Parathyroid adenoma (tissue), 2 donors: ENCODE data around the gene KSR1.
"Not testable (repeated sequence)": the region's sequence is repeated elsewhere in the genome, so short reads cannot be mapped to it uniquely, and the experiment has no call there.

Source experiments
- H2AFZ ChIP-seq: fragments of 300-600 bp; sonication (generic); one replicate; pipeline ENCODE4 v1.7.0; 2017; ENCODE audit warnings: antibody characterized with exemption, mild to moderate bottlenecking
- H3K27ac ChIP-seq: fragments of 300-600 bp; sonication (generic); one replicate; pipeline ENCODE4 v1.7.0; 2017
- H3K27me3 ChIP-seq: fragments of 300-600 bp; sonication (generic); one replicate; pipeline ENCODE4 v1.7.0; 2017; ENCODE audit warnings: low read length; ENCODE audit not compliant: control insufficient read depth, insufficient read depth
- H3K36me3 ChIP-seq: fragments of 300-600 bp; sonication (generic); one replicate; pipeline ENCODE4 v1.7.0; 2017; ENCODE audit warnings: low read length; ENCODE audit not compliant: control insufficient read depth, insufficient read depth
- H3K4me1 ChIP-seq: fragments of 300-600 bp; sonication (generic); one replicate; pipeline ENCODE4 v1.7.0; 2017; ENCODE audit warnings: control low read depth
- H3K4me2 ChIP-seq: fragments of 300-600 bp; sonication (generic); one replicate; pipeline ENCODE4 v1.7.0; 2017; ENCODE audit warnings: low read length
- H3K4me3 ChIP-seq: fragments of 300-600 bp; sonication (generic); one replicate; pipeline ENCODE4 v1.7.0; 2017; ENCODE audit warnings: low read depth, low read length
- H3K79me2 ChIP-seq: fragments of 300-600 bp; sonication (generic); one replicate; pipeline ENCODE4 v1.7.0; 2017; ENCODE audit warnings: control low read depth
- H3K9ac ChIP-seq: fragments of 300-600 bp; sonication (generic); one replicate; pipeline ENCODE4 v1.7.0; 2017; ENCODE audit warnings: mild to moderate bottlenecking
- H3K9me3 ChIP-seq: fragments of 300-600 bp; sonication (generic); one replicate; pipeline ENCODE4 v1.7.0; 2017; ENCODE audit warnings: low read length; ENCODE audit not compliant: control insufficient read depth
- TF ChIP-seq, protein P1 (sequence below): fragments of 300-600 bp; sonication (generic); IDR thresholded peaks from one replicate; pipeline ENCODE4 v1.7.0; 2017; ENCODE audit warnings: antibody characterized with exemption, mild to moderate bottlenecking
- donor health status: primary hyperparathyroidism.

The KSR1 gene

DNA sequence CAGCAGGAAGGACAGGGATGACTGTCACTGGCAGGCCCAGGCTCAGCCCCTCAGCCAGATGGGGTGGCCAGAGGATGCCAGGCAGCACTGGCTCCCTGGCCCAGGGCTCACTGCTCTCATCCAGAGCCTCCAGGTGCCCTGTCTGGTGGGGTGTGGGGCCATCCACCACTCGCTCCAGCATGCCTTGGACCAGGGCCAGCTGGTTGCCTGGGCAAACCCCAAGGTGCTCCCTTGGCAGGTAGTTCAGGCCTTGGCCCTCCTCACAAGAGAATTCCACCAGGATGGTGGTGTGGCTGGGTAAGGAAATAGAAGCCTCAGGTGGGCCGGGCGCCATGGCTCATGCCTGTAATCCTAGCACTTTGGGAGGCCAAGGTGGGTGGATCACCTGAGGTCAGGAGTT lies 204.2 kb downstream of the KSR1 start:
- Histone ChIP-seq H3K4me2 (no peak overlapping the region), H3K4me1 (no peaks in the 10 kb centered on the region), H3K9me3 (no peaks in the 10 kb centered on the region), H2AFZ (no peak overlapping the region), H3K4me3 (no peak overlapping the region), H3K27ac (no peak overlapping the region), H3K36me3 (no peaks in the 10 kb centered on the region), H3K79me2 (no peaks in the 10 kb centered on the region), H3K9ac (no peak overlapping the region), H3K27me3 (no peaks in the 10 kb centered on the region)
- TF ChIP-seq, protein P1, sequence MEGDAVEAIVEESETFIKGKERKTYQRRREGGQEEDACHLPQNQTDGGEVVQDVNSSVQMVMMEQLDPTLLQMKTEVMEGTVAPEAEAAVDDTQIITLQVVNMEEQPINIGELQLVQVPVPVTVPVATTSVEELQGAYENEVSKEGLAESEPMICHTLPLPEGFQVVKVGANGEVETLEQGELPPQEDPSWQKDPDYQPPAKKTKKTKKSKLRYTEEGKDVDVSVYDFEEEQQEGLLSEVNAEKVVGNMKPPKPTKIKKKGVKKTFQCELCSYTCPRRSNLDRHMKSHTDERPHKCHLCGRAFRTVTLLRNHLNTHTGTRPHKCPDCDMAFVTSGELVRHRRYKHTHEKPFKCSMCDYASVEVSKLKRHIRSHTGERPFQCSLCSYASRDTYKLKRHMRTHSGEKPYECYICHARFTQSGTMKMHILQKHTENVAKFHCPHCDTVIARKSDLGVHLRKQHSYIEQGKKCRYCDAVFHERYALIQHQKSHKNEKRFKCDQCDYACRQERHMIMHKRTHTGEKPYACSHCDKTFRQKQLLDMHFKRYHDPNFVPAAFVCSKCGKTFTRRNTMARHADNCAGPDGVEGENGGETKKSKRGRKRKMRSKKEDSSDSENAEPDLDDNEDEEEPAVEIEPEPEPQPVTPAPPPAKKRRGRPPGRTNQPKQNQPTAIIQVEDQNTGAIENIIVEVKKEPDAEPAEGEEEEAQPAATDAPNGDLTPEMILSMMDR = no peak

DNA sequence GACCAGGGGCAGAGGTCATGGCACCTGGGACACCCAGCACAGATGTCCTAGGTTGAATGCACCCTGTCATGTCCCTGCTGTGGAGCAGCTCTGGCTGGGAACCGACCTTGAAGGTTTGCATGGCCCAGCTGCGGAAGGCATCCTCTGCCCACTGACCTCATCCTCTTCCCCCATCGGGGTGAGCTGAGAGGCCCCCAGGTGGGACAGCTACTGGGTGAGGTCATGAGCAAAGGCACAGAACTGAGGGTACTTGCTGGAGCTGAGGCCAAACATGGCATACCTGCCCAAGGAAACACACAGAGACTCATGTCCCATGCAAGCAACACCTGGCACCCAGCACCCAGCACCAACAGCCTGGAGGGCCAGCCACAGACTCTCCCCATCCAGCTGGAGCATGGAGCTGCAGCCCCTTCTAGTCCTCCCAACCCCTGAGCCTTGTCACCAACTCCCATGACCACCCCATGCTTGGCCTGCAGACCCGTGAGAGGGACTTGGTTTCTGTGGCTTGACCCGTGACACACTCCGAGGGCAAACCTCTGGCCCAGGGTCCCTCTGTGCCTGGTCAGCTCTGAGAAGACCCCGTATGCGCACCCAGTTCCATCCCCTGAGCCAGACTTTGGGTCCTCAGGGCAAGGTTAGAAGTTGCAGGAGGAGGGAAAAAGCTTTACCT lies 207.8 kb downstream of the KSR1 start:
- no peak overlapping the region for H3K27ac ChIP-seq
- no peak overlapping the region for H2AFZ ChIP-seq
- no peak overlapping the region for H3K9ac ChIP-seq

DNA sequence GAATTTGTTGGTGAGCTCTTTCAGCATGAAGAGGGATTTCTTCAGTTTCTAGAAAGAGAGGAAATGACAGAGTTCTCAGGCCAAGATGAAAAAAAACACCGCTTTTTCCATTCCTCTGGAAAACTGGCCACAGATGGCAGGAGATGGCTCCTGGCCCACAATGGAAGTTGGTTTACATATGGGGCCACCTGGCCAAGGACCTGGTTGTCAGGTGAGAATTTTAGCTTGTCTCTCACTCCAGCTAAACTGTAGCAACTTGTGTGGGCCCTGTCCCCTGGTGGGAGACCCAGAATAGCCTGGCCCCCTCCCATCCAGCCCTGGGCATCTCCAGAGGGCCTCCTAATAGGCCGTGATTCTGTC lies 208.3 kb downstream of the KSR1 start:
- Histone ChIP-seq H3K79me2 (no peaks in the 10 kb centered on the region), H3K4me1 (no peaks in the 10 kb centered on the region), H2AFZ (no peak overlapping the region), H3K9me3 (no peaks in the 10 kb centered on the region), H3K27ac (no peak overlapping the region), H3K36me3 (no peaks in the 10 kb centered on the region), H3K27me3 (no peaks in the 10 kb centered on the region), H3K4me2 (no peak overlapping the region), H3K4me3 (no peak overlapping the region), H3K9ac (no peak overlapping the region)
- TF ChIP-seq, protein P1 = no peak

More for the DNA sequence above, 207.8 kb downstream of the KSR1 start:
- H3K4me3 ChIP-seq = no peak overlapping the region
- no peaks in the 10 kb centered on the region for H3K4me1 ChIP-seq
- H3K27me3 ChIP-seq = no peaks in the 10 kb centered on the region
- no peaks in the 10 kb centered on the region for H3K9me3 ChIP-seq
- TF ChIP-seq, protein P1 = no peak
- no peaks in the 10 kb centered on the region for H3K79me2 ChIP-seq
- no peaks in the 10 kb centered on the region for H3K36me3 ChIP-seq
- no peak overlapping the region for H3K4me2 ChIP-seq

DNA sequence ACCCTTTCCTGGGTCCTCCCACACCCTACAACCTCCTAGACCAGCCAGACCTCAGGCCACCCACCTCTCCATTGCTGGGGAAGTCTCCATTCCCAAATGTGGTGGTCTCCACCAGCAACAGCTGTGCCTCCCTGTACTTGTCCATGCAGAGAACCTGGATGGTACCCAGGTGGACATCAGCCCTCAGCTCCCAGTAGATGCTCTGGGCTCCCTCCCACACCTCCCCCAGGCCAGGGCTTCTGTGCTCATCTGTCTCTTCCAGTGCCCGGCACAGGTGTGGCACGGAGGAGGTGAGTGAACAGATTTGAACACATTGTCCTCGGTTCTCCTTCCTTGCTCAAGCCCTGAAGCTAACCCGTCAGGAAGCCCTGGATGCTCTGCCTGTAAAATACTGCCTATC lies 209.3 kb downstream of the KSR1 start:
- H3K4me3 ChIP-seq = no peak overlapping the region
- no peaks in the 10 kb centered on the region for H3K27me3 ChIP-seq
- TF ChIP-seq, protein P1 = no peak
- no peaks in the 10 kb centered on the region for H3K9me3 ChIP-seq
- no peak overlapping the region for H3K9ac ChIP-seq
- H2AFZ ChIP-seq = no peak overlapping the region
- H3K4me2 ChIP-seq = no peak overlapping the region
- no peaks in the 10 kb centered on the region for H3K4me1 ChIP-seq
- no peaks in the 10 kb centered on the region for H3K36me3 ChIP-seq
- no peak overlapping the region for H3K27ac ChIP-seq
- H3K79me2 ChIP-seq = no peaks in the 10 kb centered on the region

DNA sequence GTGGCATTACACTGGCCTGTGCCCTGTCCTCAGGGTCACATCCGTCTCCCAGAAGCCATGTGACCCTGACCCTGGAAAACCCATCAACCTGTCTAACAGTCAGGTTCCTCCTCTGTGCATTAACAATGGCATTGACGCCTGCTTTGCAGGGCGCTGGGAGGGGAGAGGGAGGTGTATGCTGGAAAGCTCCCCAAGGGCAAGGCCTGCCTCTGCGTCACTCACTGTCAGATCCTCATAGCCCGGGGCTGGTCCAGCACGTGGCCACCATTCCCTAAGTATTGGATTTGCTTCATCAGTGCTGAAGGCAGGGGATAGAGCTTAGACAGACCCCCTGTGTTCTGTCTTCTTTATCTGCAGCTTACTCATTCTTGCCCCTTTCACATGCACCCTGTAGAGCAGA lies 210.0 kb downstream of the KSR1 start:
- not testable (repeated sequence) for H3K27me3 ChIP-seq, H3K4me1 ChIP-seq, H3K36me3 ChIP-seq, H3K9ac ChIP-seq, H2AFZ ChIP-seq, H3K9me3 ChIP-seq, H3K4me3 ChIP-seq, H3K79me2 ChIP-seq, H3K27ac ChIP-seq, H3K4me2 ChIP-seq
